Measurements from ENCODE around the gene OR2AE1.
"Not testable (repeated sequence)": the region's sequence is repeated elsewhere in the genome, so short reads cannot be mapped to it uniquely, and the experiment has no call there.

OR2AE1 gene

GRCh38 chr7:99867477-99867876 is 9.4 kb downstream of the OR2AE1 start:
- DNase-seq; intact Hi-C loops (cut with DNase I): not testable (repeated sequence)

- no peak for DNase-seq
- intact Hi-C loops (cut with DNase I): no loop called here
Observed at GRCh38 chr7:99863847-99864440, 12.9 kb downstream of the OR2AE1 start.

- no peak for DNase-seq
- intact Hi-C loops (cut with DNase I): no loop called here
Observed at GRCh38 chr7:99860281-99861127, 16.3 kb downstream of the OR2AE1 start.

- intact Hi-C loops (cut with DNase I): no loop called here
- DNase-seq: no peak
Observed at GRCh38 chr7:99855236-99855635, 21.6 kb downstream of the OR2AE1 start.

- no peak for DNase-seq
- intact Hi-C loops (cut with DNase I): no loop called here
Observed at GRCh38 chr7:99848420-99849216, 28.2 kb downstream of the OR2AE1 start.

- peak in 9 of 42 donors; percentile 1 to 54 (median 17) for DNase-seq
- intact Hi-C loops (cut with DNase I): no loop called here
Observed at GRCh38 chr7:99844328-99844727, 32.5 kb downstream of the OR2AE1 start.

GRCh38 chr7:99843808-99844207 is 33.0 kb downstream of the OR2AE1 start:
- intact Hi-C loops (cut with DNase I): no loop called here
- DNase-seq: no peak

- no peak for DNase-seq
- intact Hi-C loops (cut with DNase I): no loop called here
Observed at GRCh38 chr7:99842926-99843325, 33.9 kb downstream of the OR2AE1 start.

- no peak for DNase-seq
- intact Hi-C loops (cut with DNase I): no loop called here
Observed at GRCh38 chr7:99840136-99840869, 36.5 kb downstream of the OR2AE1 start.

- intact Hi-C loops (cut with DNase I): no loop called here
- DNase-seq: no peak
Observed at GRCh38 chr7:99839287-99840021, 37.4 kb downstream of the OR2AE1 start.

- intact Hi-C loops (cut with DNase I): no loop called here
Observed at GRCh38 chr7:99837649-99838361, 39.0 kb downstream of the OR2AE1 start.

GRCh38 chr7:99835189-99835588 is 41.6 kb downstream of the OR2AE1 start:
- intact Hi-C loops (cut with DNase I): no loop called here

More at GRCh38 chr7:99837649-99838361, 39.0 kb downstream of the OR2AE1 start:
- DNase-seq: peak in 1 of 42 donors; percentile 6

GRCh38 chr7:99834382-99834781 is 42.5 kb downstream of the OR2AE1 start:
- no peak for DNase-seq
- intact Hi-C loops (cut with DNase I): no loop called here

More at GRCh38 chr7:99835189-99835588, 41.6 kb downstream of the OR2AE1 start:
- no peak for DNase-seq

- intact Hi-C loops (cut with DNase I): no loop called here
- no peak for DNase-seq
Observed at GRCh38 chr7:99833289-99833877, 43.5 kb downstream of the OR2AE1 start.

- intact Hi-C loops (cut with DNase I): no loop called here
- no peak for DNase-seq
Observed at GRCh38 chr7:99831595-99831994, 45.2 kb downstream of the OR2AE1 start.

GRCh38 chr7:99829524-99830160 is 47.2 kb downstream of the OR2AE1 start:
- intact Hi-C loops (cut with DNase I): no loop called here
- DNase-seq: no peak

GRCh38 chr7:99828811-99829210 is 48.0 kb downstream of the OR2AE1 start:
- no peak for DNase-seq
- intact Hi-C loops (cut with DNase I): no loop called here

All from head of caudate nucleus (tissue), 42 donors.